Measurements from ENCODE around the gene ZFHX3.

DNA sequence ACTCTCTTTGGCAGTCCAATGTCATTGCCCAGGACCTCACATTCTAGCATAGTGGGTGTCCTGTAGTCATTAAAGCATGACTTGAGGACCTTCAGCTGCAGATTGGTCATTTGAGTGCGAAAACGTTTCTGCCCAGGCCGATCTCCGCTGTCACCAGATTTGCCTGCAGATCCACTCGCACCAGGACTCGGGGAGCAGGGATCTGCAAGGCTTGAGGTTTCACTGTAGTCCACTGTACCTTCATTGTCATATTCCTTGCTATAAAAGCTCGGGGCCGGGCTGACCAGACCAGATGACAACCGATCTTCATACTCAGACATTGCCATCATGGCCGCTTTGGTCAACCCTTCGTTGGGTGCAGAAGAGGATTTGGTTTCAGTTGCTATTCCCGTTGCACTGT is 254.2 kb downstream of the ZFHX3 start:
- no peak for TF ChIP-seq EZH2 (IDR thresholded peaks at IDR 0.05; ENCODE audit: low read length, missing control alignments)
- TF ChIP-seq, protein P1, sequence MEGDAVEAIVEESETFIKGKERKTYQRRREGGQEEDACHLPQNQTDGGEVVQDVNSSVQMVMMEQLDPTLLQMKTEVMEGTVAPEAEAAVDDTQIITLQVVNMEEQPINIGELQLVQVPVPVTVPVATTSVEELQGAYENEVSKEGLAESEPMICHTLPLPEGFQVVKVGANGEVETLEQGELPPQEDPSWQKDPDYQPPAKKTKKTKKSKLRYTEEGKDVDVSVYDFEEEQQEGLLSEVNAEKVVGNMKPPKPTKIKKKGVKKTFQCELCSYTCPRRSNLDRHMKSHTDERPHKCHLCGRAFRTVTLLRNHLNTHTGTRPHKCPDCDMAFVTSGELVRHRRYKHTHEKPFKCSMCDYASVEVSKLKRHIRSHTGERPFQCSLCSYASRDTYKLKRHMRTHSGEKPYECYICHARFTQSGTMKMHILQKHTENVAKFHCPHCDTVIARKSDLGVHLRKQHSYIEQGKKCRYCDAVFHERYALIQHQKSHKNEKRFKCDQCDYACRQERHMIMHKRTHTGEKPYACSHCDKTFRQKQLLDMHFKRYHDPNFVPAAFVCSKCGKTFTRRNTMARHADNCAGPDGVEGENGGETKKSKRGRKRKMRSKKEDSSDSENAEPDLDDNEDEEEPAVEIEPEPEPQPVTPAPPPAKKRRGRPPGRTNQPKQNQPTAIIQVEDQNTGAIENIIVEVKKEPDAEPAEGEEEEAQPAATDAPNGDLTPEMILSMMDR (conservative IDR thresholded peaks at IDR 0.05 in 1 of 2, IDR thresholded peaks at IDR 0.05 in 1 of 2; ENCODE audit: low read depth in 1 of 2, low read length in 2 of 2) = no peak

Data from fibroblast of lung (primary cell).